ENCODE data around the gene TNFRSF12A.

The TNFRSF12A gene

GRCh38 chr16:3008690-3009037 lies 11.5 kb upstream of the TNFRSF12A start:
- no peak for TF ChIP-seq CTCF (conservative IDR thresholded peaks at IDR 0.05; ENCODE audit: control insufficient read depth, insufficient read depth, low read depth, low read length)
- no peak overlapping the region for H3K4me3 ChIP-seq (ENCODE audit: control insufficient read depth, low read depth, low read length)
- no peak for DNase-seq (ENCODE audit: low read depth)

GRCh38 chr16:3009568-3010390 lies 10.4 kb upstream of the TNFRSF12A start:
- no peak for TF ChIP-seq CTCF (conservative IDR thresholded peaks at IDR 0.05; ENCODE audit: control insufficient read depth, insufficient read depth, low read depth, low read length)
- DNase-seq (ENCODE audit: low read depth), result no peak
- no peak overlapping the region for H3K4me3 ChIP-seq (ENCODE audit: control insufficient read depth, low read depth, low read length)

GRCh38 chr16:3010510-3010909 lies 9.7 kb upstream of the TNFRSF12A start:
- TF ChIP-seq CTCF (conservative IDR thresholded peaks at IDR 0.05; ENCODE audit: control insufficient read depth, insufficient read depth, low read depth, low read length), result no peak
- no peak overlapping the region for H3K4me3 ChIP-seq (ENCODE audit: control insufficient read depth, low read depth, low read length)
- no peak for DNase-seq (ENCODE audit: low read depth)

GRCh38 chr16:3012246-3012645 lies 7.9 kb upstream of the TNFRSF12A start:
- TF ChIP-seq CTCF (conservative IDR thresholded peaks at IDR 0.05; ENCODE audit: control insufficient read depth, insufficient read depth, low read depth, low read length), result no peak
- no peak overlapping the region for H3K4me3 ChIP-seq (ENCODE audit: control insufficient read depth, low read depth, low read length)
- no peak for DNase-seq (ENCODE audit: low read depth)

- TF ChIP-seq CTCF (conservative IDR thresholded peaks at IDR 0.05; ENCODE audit: control insufficient read depth, insufficient read depth, low read depth, low read length), result no peak
- DNase-seq (ENCODE audit: low read depth), result no peak
- no peak within 1 kb of the TSS for H3K4me3 ChIP-seq (ENCODE audit: control insufficient read depth, low read depth, low read length)
Measured at GRCh38 chr16:3012828-3013420, 7.2 kb upstream of the TNFRSF12A start, which contains the start of gene CLDN9. Gene CLDN9, plus strand, starts transcription at chr16:3012923. Its CDS starts 440 bp downstream, at chr16:3013363.

GRCh38 chr16:3013491-3013951 lies 6.6 kb upstream of the TNFRSF12A start:
- H3K4me3 ChIP-seq (ENCODE audit: control insufficient read depth, low read depth, low read length), result no peak overlapping the region
- TF ChIP-seq CTCF (conservative IDR thresholded peaks at IDR 0.05; ENCODE audit: control insufficient read depth, insufficient read depth, low read depth, low read length), result no peak
- DNase-seq (ENCODE audit: low read depth), result no peak

Data from fibroblast of mammary gland (primary cell).